Body of pancreas (tissue), 4 donors: Measurements from ENCODE around the gene SPINDOC.

ENCODE experiments used
- CTCF ChIP-seq, 7 experiments: fragments of 450-650 bp in 4 of 7; fragments of 200-600 bp in 3 of 7; sonication (generic) in 3 of 7; IDR thresholded peaks; one replicate each; pipeline ENCODE4 v1.5.1; 2016 to 2019; ENCODE audit warnings: antibody characterized with exemption in 7 of 7
- POLR2A ChIP-seq, 3 donors: fragments of 450-650 bp; IDR thresholded peaks; one replicate each; pipeline ENCODE4 v1.6.1; 2016; ENCODE audit warnings: antibody characterized with exemption in 3 of 3, mild to moderate bottlenecking in 2 of 3

- TF ChIP-seq CTCF (IDR thresholded peaks at IDR 0.05) = no peak
- no peak for TF ChIP-seq POLR2A (IDR thresholded peaks at IDR 0.05)
Measured at GRCh38 chr11:63765688-63766241, 47.5 kb upstream of the SPINDOC start.
